NCI-H146 (cell line): Measurements from ENCODE around the gene HAT1.
"Not testable (repeated sequence)": the region's sequence is repeated elsewhere in the genome, so short reads cannot be mapped to it uniquely, and the experiment has no call there.

ENCODE experiments used
- DNase-seq: peaks from one replicate; lab custom pipeline; 2025; lab: John Stamatoyannopoulos, UW

HAT1 gene

DNA sequence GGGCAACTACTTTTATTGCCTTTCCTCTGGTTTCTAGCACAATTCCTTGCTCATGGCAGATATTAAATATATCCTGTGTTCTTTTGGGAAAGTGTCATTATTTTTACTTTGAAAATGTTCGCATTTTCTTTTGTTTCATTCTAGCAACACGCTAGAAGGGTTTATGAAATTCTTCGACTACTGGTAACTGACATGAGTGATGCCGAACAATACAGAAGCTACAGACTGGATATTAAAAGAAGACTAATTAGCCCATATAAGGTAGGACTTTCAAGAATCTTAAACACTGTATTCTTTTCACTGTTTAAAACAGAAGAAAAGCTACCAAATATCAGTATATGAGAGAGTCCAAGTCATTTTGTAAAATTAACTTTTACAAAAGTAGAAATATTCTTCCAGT lies 56.8 kb downstream of the HAT1 start:
- DNase-seq: no peak

- not testable (repeated sequence) for DNase-seq
Measured at GRCh38 chr2:171983924-171984323, 61.7 kb downstream of the HAT1 start.

DNA sequence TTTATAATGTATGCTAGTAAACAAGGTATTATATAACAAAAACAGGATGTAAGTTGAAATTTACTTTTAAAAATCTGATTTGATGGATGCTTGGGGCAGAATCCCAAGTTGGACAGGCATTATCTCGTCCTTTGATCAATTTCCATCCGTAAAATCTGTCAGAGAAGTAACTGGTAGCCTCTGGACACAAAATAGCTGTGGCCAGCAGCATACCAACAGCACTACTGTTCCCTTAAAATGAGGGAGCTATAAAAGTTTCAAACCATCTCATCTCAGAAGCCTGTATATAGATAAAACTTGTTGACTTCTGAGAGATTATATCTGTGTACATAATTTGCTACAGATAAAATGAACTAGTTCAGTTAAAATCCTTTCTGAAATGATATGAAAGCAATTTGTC lies 62.8 kb downstream of the HAT1 start:
- DNase-seq: no peak

GRCh38 chr2:171986778-171987177 lies 64.5 kb downstream of the HAT1 start:
- no peak for DNase-seq

DNA sequence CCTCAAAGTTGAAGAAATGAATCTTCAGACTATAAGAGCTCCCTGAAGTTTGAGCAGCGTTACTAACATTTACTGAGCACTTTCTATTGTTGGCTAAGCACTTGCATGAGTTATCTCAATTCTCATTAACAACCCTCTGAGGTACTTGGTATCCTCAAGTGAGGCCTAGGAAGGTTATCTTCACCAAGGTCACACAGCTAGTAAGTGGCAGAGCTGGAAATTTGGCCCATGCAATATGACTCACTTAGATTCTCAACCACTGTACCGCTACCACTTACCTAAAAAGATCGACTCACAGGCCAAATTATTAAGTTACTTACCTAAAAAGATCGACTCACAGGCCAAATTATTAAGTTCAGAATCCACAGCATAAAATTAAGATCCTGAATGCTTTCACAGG lies 68.8 kb downstream of the HAT1 start:
- DNase-seq: no peak

GRCh38 chr2:171995586-171995985 lies 73.3 kb downstream of the HAT1 start:
- DNase-seq: no peak

GRCh38 chr2:171996021-171996420 lies 73.8 kb downstream of the HAT1 start:
- no peak for DNase-seq

- DNase-seq: not testable (repeated sequence)
Measured at GRCh38 chr2:171997031-171997430, 74.8 kb downstream of the HAT1 start.

- no peak for DNase-seq
Measured at GRCh38 chr2:171999161-171999560, 76.9 kb downstream of the HAT1 start.

DNA sequence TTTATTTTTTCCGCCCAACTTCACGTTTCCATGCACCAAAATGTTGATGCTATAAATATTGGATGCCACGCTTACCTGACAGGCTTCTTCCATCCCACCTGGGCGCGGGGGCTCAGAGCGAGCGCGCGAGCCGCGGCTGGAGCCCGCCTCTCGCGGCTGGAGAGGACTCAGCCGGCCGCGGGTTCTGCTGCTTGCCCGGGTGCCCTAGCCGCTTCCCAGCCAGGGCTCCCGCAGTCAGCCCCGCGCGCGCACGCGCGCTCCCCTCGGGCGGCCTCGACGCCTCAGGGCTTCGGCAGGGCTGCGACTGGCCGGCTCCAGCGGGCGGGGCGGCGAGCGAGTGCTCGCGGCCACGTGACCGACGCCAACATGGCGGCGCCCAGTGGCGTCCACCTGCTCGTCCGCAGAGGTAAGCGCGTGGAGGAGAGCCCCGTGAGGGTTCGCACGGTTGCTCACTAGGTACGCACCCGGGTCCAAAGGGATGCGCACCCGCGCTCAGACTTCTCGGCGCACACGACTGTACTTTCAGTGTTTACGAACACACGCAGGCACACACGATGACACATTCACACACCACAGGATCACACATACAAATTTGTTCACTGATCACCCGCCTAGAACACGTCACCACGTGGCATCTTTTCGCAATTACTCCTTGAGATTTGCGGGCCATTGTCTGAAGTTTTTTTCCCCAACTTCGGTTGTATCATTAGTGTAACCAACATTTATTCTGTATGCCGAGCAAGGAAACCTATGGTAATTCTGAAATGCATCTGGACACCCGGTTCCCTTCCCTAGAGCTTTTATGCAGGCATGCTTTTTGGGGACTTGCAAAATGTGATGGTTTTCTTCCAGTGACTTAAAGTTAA lies 77.6 kb downstream of the HAT1 start, which contains the start of gene METAP1D:
Gene METAP1D, plus strand, starts transcription at position 350 of the 866 bp plus-strand sequence. Its CDS starts 17 bp downstream, at position 367.
- DNase-seq: peak; percentile 91

DNA sequence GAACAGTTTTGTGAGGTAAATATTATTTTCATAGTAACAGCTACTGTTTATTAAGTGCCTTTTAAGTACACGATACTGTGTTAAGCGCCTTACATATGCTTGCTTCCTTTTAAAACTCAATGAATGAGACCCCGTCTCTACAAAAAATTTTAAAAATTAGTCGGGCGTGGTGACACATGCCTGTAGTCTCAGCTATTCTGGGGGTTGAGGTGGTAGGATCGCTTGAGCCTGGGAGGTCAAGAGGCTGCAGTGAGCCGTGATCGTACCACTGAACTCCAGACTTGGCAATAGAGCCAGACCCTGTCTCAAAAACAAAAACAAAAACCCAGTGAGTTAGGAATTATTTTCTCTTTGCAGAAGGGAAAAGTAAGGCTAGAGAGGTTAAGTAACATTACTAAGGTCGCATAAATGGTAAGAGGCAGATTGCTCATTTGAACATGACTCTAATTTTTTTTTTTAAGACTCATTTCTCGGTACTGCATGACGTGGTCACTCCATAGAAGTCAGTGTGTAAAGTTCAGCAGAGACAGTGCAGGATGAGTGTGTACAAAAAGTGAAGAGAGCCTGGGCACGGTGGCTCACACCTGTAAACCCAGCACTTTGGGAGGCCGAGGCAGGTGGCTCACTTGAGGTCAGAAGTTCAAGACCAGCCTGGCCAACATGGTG lies 78.6 kb downstream of the HAT1 start:
- DNase-seq: no peak

GRCh38 chr2:172007372-172007771 lies 85.1 kb downstream of the HAT1 start:
- DNase-seq: no peak

DNA sequence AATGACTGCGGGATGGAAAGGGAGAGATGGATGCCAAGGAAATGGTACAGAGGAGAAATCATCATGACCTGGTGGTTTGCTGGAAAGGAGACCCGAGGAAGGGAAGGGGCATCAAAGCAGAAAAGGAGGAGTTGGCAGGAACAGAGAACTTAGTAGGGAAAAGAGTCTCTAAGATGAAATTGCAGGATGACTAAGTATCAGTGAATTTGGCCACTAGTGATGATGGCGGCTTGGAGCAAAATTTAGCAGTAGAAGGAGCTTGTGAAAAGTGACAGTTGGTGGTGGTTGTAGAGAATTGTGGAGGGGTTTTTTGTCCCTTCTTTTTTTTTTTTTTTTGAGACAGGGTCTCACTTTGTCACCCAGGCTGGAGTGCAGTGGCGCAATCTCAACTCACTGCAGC lies 87.6 kb downstream of the HAT1 start:
- no peak for DNase-seq

DNA sequence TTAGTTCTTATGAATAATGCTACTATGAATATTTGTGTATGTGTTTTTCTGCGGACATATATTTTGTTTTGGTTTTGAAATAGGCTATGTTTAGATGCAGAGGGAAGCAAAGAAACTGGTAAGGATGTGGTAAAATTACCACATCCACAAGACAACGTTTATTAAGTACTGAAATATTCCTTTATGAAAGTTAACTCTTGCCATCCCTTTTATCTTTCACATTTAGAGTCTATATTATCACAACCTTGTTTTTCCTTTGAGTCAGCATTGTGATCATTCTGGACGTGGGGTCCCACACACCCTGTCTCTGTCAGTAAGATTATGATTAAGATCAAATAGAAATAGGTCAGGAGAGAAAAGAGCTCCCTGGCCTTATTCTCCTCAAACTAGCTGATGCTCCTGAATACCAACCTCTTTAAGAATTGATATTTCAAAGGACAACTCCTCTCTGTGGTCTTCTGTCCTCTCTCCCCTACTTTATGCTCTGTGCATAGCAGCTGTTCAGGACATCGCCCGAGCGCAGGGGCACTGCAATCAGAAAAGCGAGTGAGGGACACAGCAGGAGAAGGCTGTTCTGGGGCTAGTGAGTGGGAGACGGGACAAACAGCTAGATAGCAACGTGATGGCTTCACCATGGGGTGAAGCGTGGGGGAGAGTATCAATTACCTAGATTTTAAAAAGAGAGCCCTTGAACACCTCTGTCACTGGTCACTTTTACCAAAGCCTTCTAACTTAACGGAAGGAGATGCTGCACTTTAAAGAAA lies 89.7 kb downstream of the HAT1 start:
- DNase-seq: no peak

DNA sequence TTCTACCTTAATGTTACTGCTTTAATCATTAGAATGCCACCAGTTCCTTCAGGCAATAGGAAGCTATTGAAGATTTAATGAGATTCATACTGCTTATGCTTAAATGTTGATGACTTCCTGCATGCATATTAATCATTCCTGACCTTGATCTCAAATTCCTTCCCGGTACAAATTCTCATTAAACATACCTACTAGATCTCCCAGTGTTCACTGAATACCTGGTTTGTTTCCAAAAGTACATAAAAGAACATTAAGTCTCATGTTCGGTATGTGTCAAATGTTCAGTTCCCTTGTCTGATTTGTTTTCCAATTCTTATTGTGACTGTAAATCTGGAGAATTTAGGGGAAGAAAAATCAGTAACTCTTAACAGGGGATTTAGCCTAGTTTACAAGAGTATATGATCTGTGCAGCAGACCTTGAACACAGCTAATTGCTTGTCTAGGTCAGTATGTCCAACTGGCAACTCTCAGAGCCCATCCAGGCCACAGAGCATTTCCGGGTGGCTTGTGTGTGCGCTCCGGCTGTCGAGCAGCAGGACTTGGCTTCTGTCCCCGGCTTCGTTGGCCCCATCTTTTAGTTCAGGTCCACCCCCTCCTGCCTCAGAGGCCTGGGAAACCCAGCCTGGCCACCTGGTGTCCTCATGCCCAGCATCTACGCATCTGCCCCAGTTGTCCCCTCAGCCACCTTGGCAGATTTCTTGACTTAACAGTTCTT lies 90.6 kb downstream of the HAT1 start:
- peak; percentile 63 for DNase-seq

DNA sequence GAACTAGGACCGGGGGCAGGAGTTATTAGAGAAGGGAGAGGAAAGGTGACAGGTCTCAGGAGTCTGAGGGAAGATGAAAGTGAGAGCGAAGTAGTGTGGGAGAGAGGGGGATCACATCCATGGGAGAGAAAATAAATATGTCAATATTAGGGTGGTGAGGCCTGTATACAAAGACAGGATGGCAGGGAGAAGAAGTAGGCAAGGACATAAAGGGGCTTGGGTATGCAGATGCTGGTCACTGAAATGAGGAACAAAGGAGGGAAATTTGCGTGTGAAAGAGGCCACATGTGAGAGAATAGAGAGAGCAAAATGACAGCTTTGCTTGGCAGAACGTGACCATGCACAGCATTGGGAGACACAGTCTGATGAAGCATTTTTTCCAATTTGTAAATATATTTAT lies 91.1 kb downstream of the HAT1 start:
- no peak for DNase-seq

DNA sequence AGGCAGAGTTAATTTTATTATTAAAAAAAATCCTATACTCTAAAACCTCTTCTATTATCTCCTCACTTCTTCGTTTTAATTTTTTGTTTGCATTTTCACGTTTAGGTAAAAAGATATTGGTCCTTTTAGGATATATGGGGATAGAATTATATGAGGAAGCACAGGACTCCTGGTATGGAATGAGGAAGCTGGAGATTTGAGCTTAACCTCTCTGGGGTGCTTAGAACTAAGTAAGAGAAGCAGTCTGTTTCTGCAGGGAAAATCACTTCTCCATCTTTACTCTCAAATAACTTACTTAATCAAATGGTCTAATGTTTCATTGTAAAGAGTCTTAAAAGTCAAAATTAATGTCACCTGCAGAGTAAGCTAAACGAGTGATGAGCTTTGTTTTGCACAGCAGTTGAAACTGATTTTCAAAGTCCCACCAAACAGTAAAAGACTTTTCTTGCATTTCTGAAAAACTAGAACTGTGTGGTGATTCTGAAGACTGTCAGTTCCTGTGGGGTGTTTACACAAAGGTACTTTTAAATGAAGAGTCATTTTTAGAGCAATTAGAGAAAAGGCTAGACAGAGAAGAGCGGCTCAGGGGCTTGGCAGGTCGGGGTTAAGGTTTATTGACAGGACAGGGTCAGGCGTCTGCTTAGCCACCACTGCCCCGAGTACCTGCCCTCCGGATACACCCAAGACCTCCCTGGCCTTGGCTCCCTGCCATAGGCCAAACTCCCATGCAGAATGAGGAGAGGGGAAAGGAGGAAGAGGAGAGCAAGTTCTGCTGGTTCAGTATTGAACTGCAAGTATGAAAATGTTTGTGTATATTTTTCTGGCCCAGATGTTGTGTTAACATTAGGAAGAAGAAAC lies 99.0 kb downstream of the HAT1 start:
- peak; percentile 37 for DNase-seq

DNA sequence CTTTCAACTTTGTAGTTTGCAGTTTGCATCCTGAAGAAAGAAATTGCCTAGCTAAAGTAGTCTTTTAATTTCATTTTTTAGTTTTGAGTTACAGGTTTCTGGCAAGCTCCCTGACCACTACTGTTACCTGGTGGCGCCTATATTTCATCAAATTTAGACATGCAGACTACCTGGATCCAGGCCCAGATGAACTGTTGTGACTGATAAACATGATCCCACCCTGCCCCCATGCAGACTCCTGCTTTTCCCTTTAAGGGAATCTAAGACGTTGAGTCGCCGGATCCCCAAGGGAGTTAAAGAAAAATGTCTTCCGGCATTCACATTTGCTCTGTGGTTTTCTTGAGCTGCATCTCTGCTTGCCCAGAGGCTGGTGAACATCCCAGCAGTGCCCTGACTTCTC lies 99.7 kb downstream of the HAT1 start:
- DNase-seq: no peak

DNA sequence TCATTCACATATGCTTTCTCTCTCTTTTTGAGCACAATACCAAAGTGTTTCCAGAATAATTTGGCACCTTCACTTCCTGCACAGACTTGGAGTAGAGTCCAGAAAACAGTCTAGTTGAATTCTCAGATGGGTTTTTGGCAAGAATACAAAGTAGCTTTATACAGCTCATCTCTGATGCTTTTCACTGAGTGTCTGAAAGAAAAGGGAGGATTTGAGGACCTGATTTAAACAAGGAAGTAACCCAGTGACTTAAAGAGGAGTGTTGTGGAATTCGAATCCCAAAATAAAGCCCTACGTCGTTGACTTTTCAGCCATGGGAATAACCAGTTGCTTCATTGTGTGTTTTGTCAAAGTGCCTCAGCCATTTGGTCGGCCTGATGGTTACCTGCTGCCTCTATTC lies 109.3 kb downstream of the HAT1 start:
- no peak for DNase-seq
